Motor neuron (in vitro differentiated cells): ENCODE results near the gene GTSE1. TPM values are rescaled to one million over a fixed set of nuclear protein-coding genes. Genes with fewer than 3 reads are reported as not detected.
A peak's percentile ranks its signal among the peaks of the same experiment; 100 is the strongest.

Experiments used
- ATAC-seq, 8 experiments: fragments of 200-7000 bp; cut with Tn5 transposase; replicated peaks in 6 of 8; 2 replicates each; pipeline ENCODE4 v1.8.0; 2021; ENCODE audit warnings: mild to moderate bottlenecking in 8 of 8, moderate library complexity in 8 of 8
- H3K27ac ChIP-seq, 2 donors: fragments of 250-450 bp; sonication (Bioruptor Pico); 2 replicates each; pipeline ENCODE4 v1.9.0; 2021; ENCODE audit warnings: antibody characterized with exemption in 2 of 2, mild to moderate bottlenecking in 2 of 2, moderate library complexity in 1 of 2
- H3K4me1 ChIP-seq, 2 donors: fragments of 250-450 bp; sonication (Bioruptor Pico); replicated peaks in 1 of 2; 2 replicates each; pipeline ENCODE4 v1.6.1; 2021; ENCODE audit warnings: antibody characterized with exemption in 2 of 2, mild to moderate bottlenecking in 2 of 2, moderate library complexity in 1 of 2
- H3K4me3 ChIP-seq, 5 donors: fragments of 250-450 bp; sonication (Bioruptor Pico); 2 replicates each; pipeline ENCODE4 v1.9.0; 2021; ENCODE audit warnings: antibody characterized with exemption in 5 of 5, mild to moderate bottlenecking in 5 of 5, moderate library complexity in 4 of 5
- WGBS, 10 experiments: fragments of 450-650 bp; shearing (Covaris generic); methylation state at CpG; one replicate each; pipeline ENCODE4 v1.0.0; 2022; 5-methylcytosine and 5-hydroxymethylcytosine counted together
- in situ Hi-C, 9 experiments: fragments of 400-800 bp; cut with MboI; loops; one replicate each; pipeline ENCODE4 v1.15.0; 2021; ENCODE audit warnings: low sequenced_read_pairs in 9 of 9, low pct_unique_long_range_greater_than_20kb in 2 of 9; ENCODE audit not compliant: unreplicated experiment in 9 of 9
- total RNA-seq, 8 experiments: library from RNA; unstranded; fragments of 300-600 nt; gene quantifications; 2 replicates each; pipeline versions ENCODE4 v1.2.3 to v1.2.4, GENCODE V29; 2022

Gene GTSE1
- total RNA-seq, 8 experiments from 2014 or later = 0.20 to 24.9 (median 1.8) TPM

DNA sequence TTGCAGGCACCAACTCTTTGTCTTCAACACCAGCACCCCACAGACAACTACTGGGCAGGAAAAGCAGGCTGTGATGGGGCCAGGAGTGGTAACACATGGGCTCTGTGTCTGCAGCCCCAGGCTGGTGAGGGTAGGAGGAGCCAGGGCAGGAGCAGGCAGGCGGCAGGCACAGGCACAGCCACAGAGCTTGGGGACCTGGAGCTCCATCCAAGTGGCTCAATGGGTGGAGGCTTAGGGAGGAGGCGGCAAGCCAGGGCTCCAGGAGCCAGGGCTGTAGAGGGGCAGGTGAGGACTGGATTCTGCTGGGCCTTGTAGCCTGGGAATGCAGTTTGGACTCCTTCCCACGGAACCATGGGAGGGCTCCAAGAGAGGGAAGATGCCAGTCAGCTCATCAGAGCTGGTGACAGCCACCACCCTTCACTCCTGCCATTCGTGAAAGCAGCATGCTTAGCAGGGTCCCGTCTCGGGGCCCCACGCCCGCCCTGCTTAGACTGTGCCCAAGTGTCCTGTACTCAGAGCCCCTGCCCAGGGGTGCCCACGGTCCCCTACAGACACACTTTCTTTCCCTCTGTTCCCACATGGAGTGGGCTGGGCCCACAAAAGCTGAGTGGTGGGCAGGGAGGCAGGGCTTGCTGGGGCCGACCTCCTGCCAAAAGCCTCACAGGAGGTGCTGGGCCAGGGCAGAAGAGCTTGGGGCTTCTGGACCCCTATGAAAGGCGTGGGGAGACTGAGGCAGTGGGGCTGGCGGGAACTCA is 16.4 kb upstream of the GTSE1 start:
- in situ Hi-C loops = no loop called here
- no peak overlapping the region for H3K4me3 ChIP-seq
- WGBS, 10 experiments = 96 to 100% (median 100%) methylated on average over 1 to 3 of the region's 12 CpGs; no CpG with 5 or more reads in 6 of the 10 experiments
- no peaks in the 10 kb centered on the region for H3K4me1 ChIP-seq
- no peak for ATAC-seq
- no peak overlapping the region for H3K27ac ChIP-seq

GRCh38 chr22:46280999-46281623 is 15.6 kb upstream of the GTSE1 start:
- 82 to 94% methylated on average over 6 to 7 of the region's 19 CpGs; no CpG with 5 or more reads in 8 of the 10 experiments for WGBS, 10 experiments
- H3K4me1 ChIP-seq = no peaks in the 10 kb centered on the region
- H3K4me3 ChIP-seq = no peak overlapping the region
- no peak overlapping the region for H3K27ac ChIP-seq
- in situ Hi-C loops = no loop called here
- peak in 2 of 8 experiments; percentile 45 to 83 for ATAC-seq

DNA sequence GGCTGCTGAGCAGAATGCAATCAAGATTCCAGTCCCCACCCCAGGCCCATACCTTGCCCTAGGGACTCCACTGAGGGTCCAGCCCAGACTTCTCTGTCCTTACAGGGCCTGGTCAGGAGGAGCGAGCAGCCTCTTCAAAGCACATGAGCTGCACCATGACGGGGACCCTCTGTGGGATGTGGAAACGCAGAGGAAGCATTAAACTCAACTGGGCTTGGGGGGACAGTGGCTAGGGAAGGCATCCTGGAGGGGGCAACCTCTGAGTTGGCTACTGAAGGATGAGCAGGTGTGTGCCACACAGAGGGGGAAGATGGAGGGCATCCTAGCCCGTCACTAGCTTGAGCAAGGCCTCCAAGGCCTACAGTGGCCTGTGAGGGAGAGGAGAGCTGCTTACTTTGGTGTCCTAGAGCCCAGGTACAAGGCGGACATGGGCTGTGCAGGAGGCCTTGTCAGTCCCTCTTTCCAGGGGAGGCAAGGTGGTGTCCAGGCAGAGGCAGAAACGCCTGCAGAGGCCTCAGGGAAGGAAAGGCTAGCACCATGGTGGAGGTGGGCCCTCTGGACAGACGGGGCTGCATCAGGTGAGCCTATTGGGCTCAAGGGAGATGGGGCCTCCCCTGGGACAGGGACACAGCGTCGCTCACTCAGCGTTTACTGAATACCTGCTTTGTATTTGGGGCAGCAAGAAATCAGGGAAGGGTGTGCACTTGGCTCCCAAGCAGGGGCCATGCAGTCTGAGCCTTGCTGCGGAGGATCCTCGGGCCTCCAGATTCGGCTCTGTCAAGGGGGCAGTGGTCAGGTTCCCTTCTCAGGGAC is 14.6 kb upstream of the GTSE1 start:
- WGBS, 10 experiments = 80 to 100% (median 83%) methylated on average over 1 to 6 of the region's 13 CpGs; no CpG with 5 or more reads in 3 of the 10 experiments
- H3K27ac ChIP-seq = no peak overlapping the region
- H3K4me3 ChIP-seq = no peak overlapping the region
- ATAC-seq = no peak
- in situ Hi-C loops = no loop called here
- no peaks in the 10 kb centered on the region for H3K4me1 ChIP-seq

GRCh38 chr22:46286006-46286405 is 10.7 kb upstream of the GTSE1 start:
- no peaks in the 10 kb centered on the region for H3K4me1 ChIP-seq
- WGBS, 10 experiments = 75 to 100% (median 90%) methylated on average over 2 to 3 of the region's 3 CpGs; no CpG with 5 or more reads in 5 of the 10 experiments
- in situ Hi-C loops = no loop called here
- H3K27ac ChIP-seq = no peak overlapping the region
- ATAC-seq = no peak
- no peak overlapping the region for H3K4me3 ChIP-seq

DNA sequence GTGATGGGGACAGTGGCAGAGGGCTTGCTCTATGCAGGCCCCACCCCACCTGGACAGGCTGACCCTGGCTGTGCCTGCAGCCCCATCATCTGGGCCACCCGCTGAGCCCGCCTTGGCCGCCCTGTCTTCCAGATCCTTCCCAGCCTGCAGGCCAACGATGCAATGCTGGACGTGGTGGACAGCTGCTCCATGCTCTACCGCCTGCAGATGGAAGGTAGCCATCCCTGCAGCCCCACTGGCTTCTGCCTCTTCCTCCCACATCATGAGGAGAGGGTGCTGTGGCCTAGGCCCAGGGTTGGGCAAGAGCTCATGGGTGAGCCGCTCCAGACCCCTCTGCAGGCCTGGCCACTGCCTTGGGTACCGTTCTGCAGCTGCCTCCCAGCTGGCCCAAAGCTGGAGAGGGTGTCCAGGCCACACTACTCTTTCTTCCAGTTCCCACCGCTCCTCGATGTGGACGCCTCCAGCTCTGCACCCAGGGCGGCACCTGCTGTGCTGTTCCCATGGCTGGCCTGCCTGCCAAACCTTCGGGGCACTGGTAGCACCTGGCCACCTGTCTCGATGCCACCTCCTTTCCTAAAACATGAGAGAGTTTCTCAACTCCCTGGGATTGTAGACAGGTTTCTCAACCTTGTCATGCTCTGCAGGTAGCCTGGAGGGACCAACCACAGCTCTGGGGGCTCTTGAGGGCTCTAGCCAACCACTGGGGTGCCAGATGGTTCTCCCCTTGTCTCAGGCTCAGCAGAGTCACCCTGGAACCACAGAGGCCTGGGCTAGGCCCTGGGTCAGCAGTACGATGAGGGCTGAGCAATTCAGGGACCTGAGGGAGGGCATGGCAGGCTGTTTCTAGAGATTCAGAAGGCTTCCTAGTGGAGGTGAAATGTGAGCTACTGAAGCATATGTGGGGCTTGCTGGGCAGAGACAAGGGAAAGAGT is 9.5 kb upstream of the GTSE1 start:
- H3K4me3 ChIP-seq = no peak overlapping the region
- in situ Hi-C loops = no loop called here
- no peak for ATAC-seq
- no peaks in the 10 kb centered on the region for H3K4me1 ChIP-seq
- H3K27ac ChIP-seq = no peak overlapping the region
- WGBS, 10 experiments = 60 to 100% (median 90%) methylated on average over 1 to 9 of the region's 15 CpGs; no CpG with 5 or more reads in 3 of the 10 experiments

- no peak overlapping the region for H3K27ac ChIP-seq
- no peaks in the 10 kb centered on the region for H3K4me1 ChIP-seq
- ATAC-seq = no peak
- in situ Hi-C loops = no loop called here
- no peak overlapping the region for H3K4me3 ChIP-seq
- 58 to 100% (median 93%) methylated on average over 2 to 4 of the region's 24 CpGs; no CpG with 5 or more reads in 4 of the 10 experiments for WGBS, 10 experiments
Measured at GRCh38 chr22:46287873-46288751, 8.6 kb upstream of the GTSE1 start.

DNA sequence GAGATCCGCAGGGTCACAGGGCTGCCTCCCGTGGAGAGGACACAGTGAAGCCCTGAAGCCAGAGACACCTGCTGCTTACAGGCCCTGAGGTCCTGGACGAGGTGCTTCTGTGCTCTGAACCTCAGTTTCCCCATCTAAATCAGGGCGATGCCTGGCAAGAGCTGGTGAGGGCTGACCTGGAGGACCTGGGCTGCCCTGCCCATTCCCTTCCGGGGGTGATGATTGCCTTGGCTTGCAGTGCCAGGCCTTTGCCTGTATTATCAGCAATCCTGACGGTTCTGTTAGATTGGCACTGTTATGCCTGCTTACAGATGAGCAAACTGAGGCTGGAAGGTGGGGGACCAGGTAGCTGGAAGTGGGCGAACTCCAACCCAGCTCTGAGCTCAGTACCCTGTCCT is 7.8 kb upstream of the GTSE1 start:
- in situ Hi-C loops = no loop called here
- WGBS, 10 experiments = 90 to 100% (median 100%) methylated on average over 1 to 2 of the region's 7 CpGs; no CpG with 5 or more reads in 7 of the 10 experiments
- no peak for ATAC-seq
- H3K27ac ChIP-seq = no peak overlapping the region
- no peak overlapping the region for H3K4me3 ChIP-seq
- H3K4me1 ChIP-seq = peaks cover 2 to 7% of the 10 kb centered on the region in 2 donors

GRCh38 chr22:46289244-46289891 is 7.3 kb upstream of the GTSE1 start:
- 80 to 90% (median 89%) methylated on average over 1 to 10 of the region's 33 CpGs; no CpG with 5 or more reads in 5 of the 10 experiments for WGBS, 10 experiments

GRCh38 chr22:46290121-46290842 is 6.4 kb upstream of the GTSE1 start:
- no peak for ATAC-seq
- in situ Hi-C loops = no loop called here
- H3K4me3 ChIP-seq = no peak overlapping the region
- H3K27ac ChIP-seq = no peak overlapping the region
- 60 to 100% (median 100%) methylated on average over 1 to 7 of the region's 17 CpGs; no CpG with 5 or more reads in 1 of the 10 experiments for WGBS, 10 experiments
- H3K4me1 ChIP-seq = peaks cover 3 to 8% of the 10 kb centered on the region in 2 donors

More at GRCh38 chr22:46289244-46289891, 7.3 kb upstream of the GTSE1 start:
- no peak for ATAC-seq
- no peak overlapping the region for H3K4me3 ChIP-seq
- no peak overlapping the region for H3K27ac ChIP-seq
- in situ Hi-C loops = no loop called here
- H3K4me1 ChIP-seq = peaks cover 2 to 8% of the 10 kb centered on the region in 2 donors

- ATAC-seq = no peak
- in situ Hi-C loops = no loop called here
- 65 to 100% (median 85%) methylated on average over 2 to 6 of the region's 23 CpGs; no CpG with 5 or more reads in 5 of the 10 experiments for WGBS, 10 experiments
- Histone ChIP-seq H3K27ac (no peak overlapping the region), H3K4me3 (no peak overlapping the region), H3K4me1 (peaks cover 10 to 15% of the 10 kb centered on the region in 2 donors)
Measured at GRCh38 chr22:46290843-46291785, 5.6 kb upstream of the GTSE1 start.
